ENCODE data around the gene PSTPIP1. TPM values are rescaled to one million over a fixed set of nuclear protein-coding genes. Genes with fewer than 3 reads are reported as not detected.
A peak's percentile ranks its signal among the peaks of the same experiment; 100 is the strongest.

Gene PSTPIP1
- total RNA-seq, 1 donor from 2014 or later: 16.0 TPM

GRCh38 chr15:77027111-77027696 is 32.3 kb downstream of the PSTPIP1 start:
- no peaks in the 10 kb centered on the region for H3K27me3 ChIP-seq
- H3K27ac ChIP-seq: no peak overlapping the region
- no peaks in the 10 kb centered on the region for H3K9me3 ChIP-seq
- intact Hi-C loops (cut with DNase I): no loop called here
- no peaks in the 10 kb centered on the region for H3K4me1 ChIP-seq
- DNase-seq (peak; percentile 45), ATAC-seq (no peak)
- no peaks in the 10 kb centered on the region for H3K36me3 ChIP-seq
- no peak for TF ChIP-seq CTCF (IDR thresholded peaks at IDR 0.05)
- no peak overlapping the region for H3K4me3 ChIP-seq

DNA sequence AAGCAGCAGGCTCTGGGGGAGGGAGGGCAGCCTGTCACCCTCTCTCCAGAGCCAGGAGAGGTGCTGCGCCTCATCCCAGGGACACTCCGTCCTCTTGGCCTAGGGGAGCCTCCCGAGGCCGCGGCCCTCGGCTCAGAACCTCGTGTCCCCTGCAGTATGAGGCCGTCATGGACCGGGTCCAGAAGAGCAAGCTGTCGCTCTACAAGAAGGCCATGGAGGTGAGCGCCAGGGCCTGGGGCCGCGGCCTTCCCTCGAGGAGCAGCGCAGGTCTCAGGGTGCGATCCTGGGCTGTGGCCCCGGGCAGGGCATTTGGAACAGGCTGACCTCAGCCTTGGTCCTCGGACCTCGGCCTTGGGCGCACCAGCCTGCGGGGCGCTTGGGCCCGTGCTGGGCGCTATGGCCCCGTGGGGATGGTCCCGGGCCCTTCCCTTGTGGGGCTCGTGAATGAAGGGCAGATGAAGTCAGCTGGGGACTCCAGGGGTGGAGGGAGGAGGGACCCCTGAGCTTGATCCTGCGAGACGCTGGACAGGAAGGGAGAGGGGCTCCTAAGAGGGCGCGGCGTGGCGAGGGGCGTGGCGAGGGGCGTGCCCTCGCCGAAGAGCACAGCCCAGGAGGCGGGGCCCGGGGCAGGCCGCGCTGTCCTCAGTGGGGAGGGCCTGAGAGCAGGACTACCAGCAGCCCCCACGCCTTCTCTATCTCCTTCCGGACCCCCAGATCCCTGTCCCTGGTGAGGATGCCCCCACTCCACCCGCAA is 32.9 kb downstream of the PSTPIP1 start:
- peak; percentile 57 for DNase-seq
- intact Hi-C loops (cut with DNase I): no loop called here
- ATAC-seq: peak; percentile 20

DNA sequence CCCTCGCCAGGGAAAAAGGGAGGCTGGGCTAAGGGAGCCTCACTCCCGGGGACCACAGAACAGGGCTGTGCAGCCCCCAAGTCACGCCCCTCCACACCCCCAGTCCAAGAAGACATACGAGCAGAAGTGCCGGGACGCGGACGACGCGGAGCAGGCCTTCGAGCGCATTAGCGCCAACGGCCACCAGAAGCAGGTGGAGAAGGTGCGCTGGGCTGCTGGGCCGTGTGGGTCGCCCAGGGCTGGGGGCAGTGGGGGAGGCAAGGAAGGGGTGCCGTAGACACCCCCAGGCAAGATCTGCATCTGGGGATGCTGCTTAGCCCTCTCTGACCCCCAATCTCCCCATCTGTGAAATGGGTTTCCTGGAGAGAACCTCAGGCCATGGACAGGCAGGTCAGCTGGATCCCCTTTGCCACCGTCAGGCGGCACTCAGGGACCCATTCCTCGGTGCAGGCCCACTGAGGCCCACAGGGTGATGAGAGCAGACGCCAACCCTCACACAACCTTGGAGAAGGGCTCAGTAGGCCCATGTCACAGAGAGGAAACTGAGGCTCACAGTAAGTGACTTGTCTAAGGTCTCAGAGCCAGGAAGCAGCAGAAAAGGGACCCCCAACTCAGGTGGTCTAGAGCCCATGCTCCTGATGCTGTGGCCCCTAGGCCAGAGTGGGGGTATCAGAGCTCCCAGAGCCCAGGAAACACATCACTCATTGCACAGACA is 33.7 kb downstream of the PSTPIP1 start:
- TF ChIP-seq CTCF (IDR thresholded peaks at IDR 0.05): no peak
- DNase-seq: peak; percentile 64
- no peak overlapping the region for H3K27ac ChIP-seq
- intact Hi-C loops (cut with DNase I): no loop called here
- H3K9me3 ChIP-seq: no peaks in the 10 kb centered on the region
- ATAC-seq: no peak
- no peaks in the 10 kb centered on the region for H3K4me1 ChIP-seq
- no peaks in the 10 kb centered on the region for H3K36me3 ChIP-seq
- no peaks in the 10 kb centered on the region for H3K27me3 ChIP-seq
- no peak overlapping the region for H3K4me3 ChIP-seq

More for the DNA sequence above, 32.9 kb downstream of the PSTPIP1 start:
- H3K4me3 ChIP-seq: no peak overlapping the region
- H3K4me1 ChIP-seq: no peaks in the 10 kb centered on the region
- no peaks in the 10 kb centered on the region for H3K27me3 ChIP-seq
- H3K27ac ChIP-seq: no peak overlapping the region
- TF ChIP-seq CTCF (IDR thresholded peaks at IDR 0.05): no peak
- no peaks in the 10 kb centered on the region for H3K9me3 ChIP-seq
- H3K36me3 ChIP-seq: no peaks in the 10 kb centered on the region

- peak; percentile 60 for DNase-seq
- H3K4me1 ChIP-seq: no peaks in the 10 kb centered on the region
- no peak overlapping the region for H3K4me3 ChIP-seq
- no peaks in the 10 kb centered on the region for H3K36me3 ChIP-seq
- intact Hi-C loops (cut with DNase I): loop anchor here (10.0 kb wide), 1 partner anchor 515 kb away; no protein-coding TSS in a partner anchor
- no peak for ATAC-seq
- no peaks in the 10 kb centered on the region for H3K27me3 ChIP-seq
- no peaks in the 10 kb centered on the region for H3K9me3 ChIP-seq
- TF ChIP-seq CTCF (IDR thresholded peaks at IDR 0.05): no peak
- no peak overlapping the region for H3K27ac ChIP-seq
These were observed 34.5 kb downstream of the PSTPIP1 start for GRCh38 chr15:77029166-77030047.

Data from upper lobe of right lung (tissue), 1 donor.